HL-60 (cell line): ENCODE results near the gene SLC4A5.

Experiments
- GABPA ChIP-seq: IDR thresholded peaks from 2 replicates; pipeline ENCODE4 v1.6.1; 2012; ENCODE audit warnings: low read depth
- TF ChIP-seq, protein P1 (sequence below): IDR thresholded peaks from one replicate; pipeline ENCODE4 v1.5.1; 2011; ENCODE audit warnings: low read length, control low read depth, inconsistent platforms; ENCODE audit not compliant: insufficient read depth

DNA sequence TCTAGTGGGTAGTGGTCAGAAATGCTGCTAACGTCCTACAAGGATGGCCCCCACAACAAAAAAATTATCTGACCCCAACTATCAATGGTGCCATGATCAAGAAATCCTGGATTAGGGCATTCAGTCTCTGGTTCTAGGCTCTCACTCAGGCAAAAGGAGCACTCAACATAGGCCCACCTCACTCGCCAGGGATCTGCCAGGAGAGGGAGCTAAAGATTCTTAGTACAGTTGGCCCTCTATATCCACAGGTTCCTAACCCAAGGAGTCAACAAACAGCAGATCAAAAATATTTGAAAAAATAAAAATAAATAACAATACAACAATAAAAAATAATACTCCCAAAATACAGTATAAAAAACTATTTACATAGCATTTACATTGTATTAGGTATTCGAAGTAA, 10.0 kb downstream of the SLC4A5 start:
- TF ChIP-seq, protein P1, sequence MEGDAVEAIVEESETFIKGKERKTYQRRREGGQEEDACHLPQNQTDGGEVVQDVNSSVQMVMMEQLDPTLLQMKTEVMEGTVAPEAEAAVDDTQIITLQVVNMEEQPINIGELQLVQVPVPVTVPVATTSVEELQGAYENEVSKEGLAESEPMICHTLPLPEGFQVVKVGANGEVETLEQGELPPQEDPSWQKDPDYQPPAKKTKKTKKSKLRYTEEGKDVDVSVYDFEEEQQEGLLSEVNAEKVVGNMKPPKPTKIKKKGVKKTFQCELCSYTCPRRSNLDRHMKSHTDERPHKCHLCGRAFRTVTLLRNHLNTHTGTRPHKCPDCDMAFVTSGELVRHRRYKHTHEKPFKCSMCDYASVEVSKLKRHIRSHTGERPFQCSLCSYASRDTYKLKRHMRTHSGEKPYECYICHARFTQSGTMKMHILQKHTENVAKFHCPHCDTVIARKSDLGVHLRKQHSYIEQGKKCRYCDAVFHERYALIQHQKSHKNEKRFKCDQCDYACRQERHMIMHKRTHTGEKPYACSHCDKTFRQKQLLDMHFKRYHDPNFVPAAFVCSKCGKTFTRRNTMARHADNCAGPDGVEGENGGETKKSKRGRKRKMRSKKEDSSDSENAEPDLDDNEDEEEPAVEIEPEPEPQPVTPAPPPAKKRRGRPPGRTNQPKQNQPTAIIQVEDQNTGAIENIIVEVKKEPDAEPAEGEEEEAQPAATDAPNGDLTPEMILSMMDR, result peak; percentile 21
- no peak for TF ChIP-seq GABPA
